ENCODE data around the gene GPHB5.

GPHB5 gene

DNA sequence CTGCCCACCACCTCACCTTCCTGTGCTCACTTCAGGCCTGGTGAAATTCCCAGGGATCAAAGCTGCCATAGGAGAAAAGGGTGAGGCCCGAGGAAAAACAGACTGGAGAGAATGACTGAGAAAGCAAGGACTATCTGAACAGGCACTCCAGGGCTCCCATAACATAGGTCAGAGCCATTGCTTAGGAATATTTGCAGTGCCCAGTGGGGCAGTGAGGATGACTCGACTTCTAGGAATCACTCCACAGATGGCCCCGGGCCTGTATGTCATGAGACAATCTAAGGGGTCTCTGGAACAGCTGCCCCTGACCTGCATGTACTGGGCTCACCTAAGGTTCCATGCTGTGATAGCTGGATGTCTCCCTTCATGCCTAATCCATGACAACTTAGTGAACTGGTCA is 51.6 kb downstream of the GPHB5 start:
- Histone ChIP-seq H3K4me3 (ENCODE audit: low read length) (no peak overlapping the region), H3K27me3 (ENCODE audit: insufficient read depth, low read length) (no peaks in the 10 kb centered on the region), H3K9me3 (ENCODE audit: low read length) (no peaks in the 10 kb centered on the region), H2AFZ (ENCODE audit: low read depth, low read length) (no peak overlapping the region), H3K4me1 (ENCODE audit: insufficient read depth, low read length) (no peaks in the 10 kb centered on the region), H3K36me3 (ENCODE audit: insufficient read depth, low read length) (no peaks in the 10 kb centered on the region)

GRCh38 chr14:63266106-63266505 is 52.6 kb downstream of the GPHB5 start:
- H3K4me1 ChIP-seq (ENCODE audit: insufficient read depth, low read length) = no peaks in the 10 kb centered on the region
- no peaks in the 10 kb centered on the region for H3K27me3 ChIP-seq (ENCODE audit: insufficient read depth, low read length)
- no peak overlapping the region for H2AFZ ChIP-seq (ENCODE audit: low read depth, low read length)
- no peaks in the 10 kb centered on the region for H3K9me3 ChIP-seq (ENCODE audit: low read length)
- H3K4me3 ChIP-seq (ENCODE audit: low read length) = no peak overlapping the region
- H3K36me3 ChIP-seq (ENCODE audit: insufficient read depth, low read length) = no peaks in the 10 kb centered on the region

All from neuron (in vitro differentiated cells).